GM04503 (cell line): ENCODE results near the gene VSTM2L.

ENCODE experiments used
- DNase-seq: peaks from one replicate; pipeline ENCODE4 v3.0.0-alpha.2; 2012; ENCODE audit warnings: low read depth

The VSTM2L gene

DNA sequence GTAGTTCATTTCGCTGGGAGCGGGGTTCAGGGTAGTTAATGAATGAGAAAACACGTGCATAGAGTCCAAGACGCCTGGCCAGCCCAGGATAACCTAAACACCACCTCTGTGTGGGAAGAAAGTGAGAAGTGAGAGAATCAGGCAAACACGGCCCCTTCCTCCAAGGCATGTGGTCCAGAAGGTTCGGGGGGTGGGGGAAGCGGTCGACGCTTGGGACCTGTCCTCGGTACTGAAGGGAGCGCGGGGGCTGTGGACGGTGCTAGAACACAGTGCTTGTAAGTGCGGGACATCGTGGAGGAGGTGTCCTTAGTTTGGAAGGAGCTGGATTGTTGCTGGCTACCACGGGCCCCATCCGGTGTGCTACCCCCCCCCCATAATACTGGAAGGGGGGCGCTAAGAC is 1.7 kb upstream of the VSTM2L start:
- DNase-seq = no peak

DNA sequence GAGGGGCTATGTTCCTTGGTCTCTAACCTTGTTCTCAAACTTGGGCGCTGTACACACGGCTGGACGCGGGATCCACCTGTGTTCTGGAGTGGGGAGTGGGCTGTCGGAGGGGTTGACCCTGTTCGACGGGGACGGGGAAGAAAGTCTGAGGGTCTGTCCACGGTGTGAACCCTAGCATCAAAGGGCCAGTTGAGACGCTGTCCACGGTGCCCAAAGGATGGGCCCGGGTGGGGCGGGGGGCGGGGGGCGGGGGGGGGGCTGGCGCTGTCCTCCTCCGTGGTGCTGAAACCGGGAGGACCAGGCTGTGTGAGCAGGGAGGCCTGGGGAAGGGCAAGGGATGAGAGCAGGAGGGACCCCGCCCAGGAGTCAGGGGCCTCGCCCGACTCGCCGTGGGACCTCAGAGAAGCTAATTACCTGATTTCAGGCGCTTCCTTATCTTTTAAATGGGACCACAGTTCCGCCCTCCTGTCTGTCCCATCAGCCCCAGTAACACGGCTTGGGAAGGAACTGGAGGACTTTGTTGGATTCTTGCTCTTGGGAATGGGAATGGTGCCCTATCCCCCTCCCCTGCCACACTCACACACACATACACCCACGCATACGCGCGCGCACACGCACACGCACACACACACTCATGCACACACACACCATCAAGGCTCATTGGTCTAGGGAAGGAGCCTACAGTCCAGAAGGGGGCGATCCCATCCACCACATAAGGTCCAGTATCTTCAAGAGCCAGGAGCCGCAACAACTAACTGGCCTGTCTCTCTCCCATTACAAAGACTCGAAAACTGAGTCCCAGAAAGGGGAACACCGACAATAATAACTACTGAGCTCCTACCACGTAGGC is 1.0 kb upstream of the VSTM2L start:
- no peak for DNase-seq

DNA sequence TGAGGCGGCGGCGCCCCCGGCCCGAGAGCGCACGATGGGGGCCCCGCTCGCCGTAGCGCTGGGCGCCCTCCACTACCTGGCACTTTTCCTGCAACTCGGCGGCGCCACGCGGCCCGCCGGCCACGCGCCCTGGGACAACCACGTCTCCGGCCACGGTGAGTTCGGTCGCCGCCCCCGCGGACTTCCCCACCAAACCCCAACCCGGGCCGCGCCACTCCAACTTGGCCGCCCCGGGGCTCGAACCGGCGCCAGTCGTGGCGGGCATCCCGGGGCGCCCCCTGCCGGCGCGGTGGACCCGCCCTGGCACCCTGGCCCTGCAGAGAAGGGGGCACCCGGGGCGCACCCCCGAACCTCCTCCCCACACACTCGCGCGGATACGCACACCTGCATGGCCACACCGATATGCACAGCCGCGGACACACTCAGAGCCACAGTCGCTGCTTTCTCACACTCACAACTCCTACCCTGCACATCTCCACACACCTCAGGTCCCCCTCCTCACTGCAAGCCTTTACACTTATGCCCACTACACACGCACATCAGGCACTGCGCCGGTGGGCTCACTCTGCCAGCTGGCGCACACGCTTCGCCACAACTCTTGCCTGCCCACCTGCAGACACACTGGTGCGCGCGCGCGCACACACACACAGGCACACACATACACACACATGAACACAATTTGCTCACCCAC is 535 bp downstream of the VSTM2L start:
- DNase-seq = no peak

DNA sequence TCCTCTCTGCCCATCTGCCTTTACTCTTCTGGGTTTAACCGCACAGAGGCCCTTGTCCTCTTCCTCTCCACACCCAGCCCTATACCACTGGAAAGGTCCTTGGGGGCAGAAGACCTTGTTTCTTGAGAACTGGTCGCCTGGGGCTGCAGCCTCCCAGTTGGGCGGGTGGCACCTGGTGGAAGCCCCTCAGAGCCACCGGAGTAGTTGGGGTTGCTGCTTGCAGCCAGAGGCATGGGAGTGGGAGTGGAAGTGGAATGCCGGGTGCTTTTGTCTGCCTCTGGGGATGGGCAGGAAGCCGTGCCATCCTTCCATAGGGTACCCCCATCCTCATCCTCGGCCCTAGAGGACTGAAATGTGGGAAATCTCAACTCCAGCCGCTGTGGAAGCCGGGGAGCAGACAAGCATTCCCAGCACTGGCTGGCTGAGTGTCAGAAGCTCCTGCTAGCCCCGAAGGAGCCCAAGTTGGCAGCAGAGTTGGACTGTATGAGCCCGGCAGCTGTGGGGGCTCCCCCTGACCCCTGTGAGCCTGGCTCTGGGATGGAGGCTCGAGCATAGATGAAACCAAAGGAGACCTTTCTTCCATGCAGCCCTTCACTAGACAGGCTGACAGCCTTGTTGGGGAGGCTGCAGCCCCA is 1.2 kb downstream of the VSTM2L start:
- DNase-seq = no peak

DNA sequence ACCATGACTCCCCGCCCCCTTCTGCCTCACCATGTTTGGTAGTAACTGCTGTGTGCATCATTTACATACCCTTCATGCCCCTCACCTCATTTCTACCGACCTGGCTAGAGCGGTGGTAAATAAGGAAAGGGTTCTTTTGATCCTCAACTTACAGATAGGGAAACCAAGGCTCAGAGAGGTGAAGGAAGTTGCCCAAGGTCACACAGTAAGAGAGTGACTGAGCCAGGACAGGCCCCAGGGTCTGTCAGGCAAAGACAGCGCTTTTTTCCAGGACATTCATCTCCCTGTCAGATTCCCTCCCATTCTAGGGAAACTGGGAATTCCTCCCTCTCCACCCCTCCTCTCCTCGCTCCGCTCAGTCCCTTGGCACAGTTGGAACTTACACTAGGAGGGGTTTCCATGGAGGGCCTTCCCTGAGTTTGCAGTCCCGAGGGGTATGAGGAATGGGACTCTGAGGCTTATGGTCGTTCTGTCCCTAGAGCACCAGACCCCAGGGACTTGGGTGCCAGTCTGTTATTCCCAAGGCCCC is 2.0 kb downstream of the VSTM2L start:
- no peak for DNase-seq

DNA sequence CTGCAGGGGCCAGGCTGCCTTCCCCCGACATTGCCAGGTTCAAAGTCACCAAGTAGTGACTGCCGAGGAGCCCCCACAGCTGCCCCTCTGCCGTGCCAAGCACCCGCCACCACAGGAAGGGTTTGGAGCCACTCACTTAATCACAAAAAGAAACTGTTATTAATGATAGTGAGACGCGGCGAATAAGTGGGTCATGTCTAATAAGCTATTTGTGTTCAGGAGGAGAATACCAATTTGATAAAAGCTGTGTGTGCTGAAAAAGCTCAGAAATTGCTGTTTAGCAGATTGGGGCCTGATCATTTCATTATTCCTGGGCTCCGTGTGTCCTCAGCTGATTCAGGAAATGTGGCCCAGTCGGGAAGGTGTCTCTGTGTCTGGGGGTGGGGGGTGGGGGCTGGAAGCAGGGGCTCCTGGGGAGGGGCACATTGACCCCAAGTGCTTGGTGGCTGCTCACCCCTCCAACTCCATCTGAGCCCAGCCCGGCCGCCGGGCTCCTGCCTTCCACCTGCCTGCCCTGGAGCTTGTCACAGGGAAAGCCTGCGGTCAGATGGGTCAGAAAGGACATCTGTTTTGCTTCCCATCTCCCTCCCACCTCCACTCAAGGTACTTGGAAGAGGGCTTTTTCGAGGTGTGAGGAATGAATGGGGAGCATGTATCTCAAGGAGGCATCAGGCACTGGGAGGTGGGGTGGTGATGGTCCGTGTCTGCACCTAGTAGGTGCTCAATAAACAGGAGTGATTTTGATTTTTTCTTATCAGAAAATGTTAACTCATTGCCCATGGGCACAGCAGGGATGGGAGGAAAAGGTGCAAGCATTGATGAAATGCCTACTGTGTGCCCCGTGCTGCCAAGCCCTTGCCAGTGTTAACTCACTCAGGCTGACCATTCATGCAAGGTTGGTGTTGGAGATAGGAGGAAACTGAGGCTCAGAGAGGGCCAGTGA is 3.0 kb downstream of the VSTM2L start:
- no peak for DNase-seq

DNA sequence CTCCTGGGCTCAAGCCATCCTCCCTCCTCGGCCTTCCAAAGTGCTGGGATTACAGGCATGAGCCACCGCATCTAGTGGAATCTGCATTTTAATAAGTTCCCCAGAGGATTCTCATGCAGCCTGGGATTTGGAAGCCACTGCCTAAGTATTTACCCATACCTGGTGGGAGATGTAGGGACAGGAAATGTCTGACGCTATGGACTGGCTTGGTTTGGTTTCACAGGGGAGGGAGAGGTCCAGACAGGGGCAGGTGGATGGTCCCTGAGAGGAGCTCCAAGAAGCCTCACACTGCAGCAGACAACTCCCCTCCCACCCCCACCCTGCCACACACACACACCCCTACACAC is 4.4 kb downstream of the VSTM2L start:
- DNase-seq = no peak

DNA sequence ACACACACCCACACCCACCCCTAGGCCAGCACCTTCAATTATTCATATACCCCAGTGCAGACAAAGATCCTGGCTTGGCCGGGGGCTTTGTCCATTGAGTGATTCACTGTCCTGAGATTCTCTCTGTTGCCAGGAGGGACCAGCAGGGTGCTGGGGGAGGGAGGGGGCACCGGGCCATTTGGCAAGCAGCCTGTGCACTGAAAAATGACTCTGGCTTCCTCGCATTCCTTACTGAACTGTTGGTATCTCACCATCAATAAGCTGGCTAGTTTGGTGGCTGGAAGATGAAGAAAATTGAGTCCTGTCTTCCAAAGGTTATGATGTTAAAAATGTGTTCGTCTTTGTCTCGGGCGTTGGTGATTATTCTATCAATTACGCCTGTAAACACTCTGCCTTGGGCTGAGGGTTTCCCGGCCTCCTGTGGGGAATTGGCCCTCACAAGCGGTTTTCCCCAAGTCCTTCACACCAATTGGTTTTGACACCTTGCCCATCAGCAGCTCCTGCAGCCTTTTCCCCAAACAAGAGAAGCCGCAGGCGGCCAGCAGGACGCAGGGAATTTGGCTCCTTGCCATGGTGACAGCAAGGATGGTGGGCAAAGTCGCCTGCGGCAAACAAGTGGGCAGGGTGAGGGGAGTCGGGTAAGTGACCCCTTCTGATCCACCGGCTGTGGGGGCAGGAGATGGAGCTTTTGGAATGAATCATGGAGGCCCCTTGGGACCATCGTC is 4.9 kb downstream of the VSTM2L start:
- peak; percentile 45 for DNase-seq

DNA sequence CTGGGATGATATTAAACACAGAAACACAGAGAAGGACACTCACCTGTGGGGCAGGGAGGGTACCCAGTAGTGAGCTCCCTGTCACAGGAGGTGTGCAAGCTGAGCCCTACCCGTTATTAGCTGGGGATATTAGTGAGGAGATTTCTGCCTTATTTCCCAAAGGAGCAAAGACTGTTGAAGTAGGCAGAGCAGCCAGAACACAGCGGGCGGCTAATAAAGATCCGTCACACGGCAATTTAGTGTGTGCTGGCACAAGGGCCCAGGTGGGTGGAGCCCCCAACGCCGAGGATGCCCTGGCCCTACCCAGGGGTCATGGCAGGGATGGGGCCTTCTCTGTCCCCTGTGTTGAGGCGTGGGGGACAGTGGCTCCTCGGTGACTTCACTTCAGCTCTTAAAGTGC is 8.3 kb downstream of the VSTM2L start:
- DNase-seq = no peak

DNA sequence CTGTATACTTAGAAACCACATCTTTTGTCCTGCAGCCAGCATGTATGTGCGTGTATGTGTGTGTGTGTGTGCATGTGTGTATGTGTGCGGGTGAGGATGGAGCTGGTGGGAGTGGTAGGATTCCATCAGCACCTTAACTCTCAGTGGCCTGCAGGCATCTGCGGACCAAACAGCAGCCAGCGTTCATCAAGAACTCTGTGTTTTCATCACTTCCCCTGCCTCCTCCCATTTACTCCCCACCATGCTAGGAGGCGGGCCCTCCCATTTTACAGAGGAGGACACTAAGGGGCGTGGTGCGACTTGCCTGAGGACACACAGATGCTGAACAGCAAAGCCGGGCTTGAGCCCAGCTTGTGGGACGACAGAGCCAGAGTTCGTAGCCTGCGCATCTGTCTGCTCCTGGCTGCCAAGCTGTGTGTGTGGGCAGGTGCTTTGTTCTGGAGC is 8.9 kb downstream of the VSTM2L start:
- no peak for DNase-seq

DNA sequence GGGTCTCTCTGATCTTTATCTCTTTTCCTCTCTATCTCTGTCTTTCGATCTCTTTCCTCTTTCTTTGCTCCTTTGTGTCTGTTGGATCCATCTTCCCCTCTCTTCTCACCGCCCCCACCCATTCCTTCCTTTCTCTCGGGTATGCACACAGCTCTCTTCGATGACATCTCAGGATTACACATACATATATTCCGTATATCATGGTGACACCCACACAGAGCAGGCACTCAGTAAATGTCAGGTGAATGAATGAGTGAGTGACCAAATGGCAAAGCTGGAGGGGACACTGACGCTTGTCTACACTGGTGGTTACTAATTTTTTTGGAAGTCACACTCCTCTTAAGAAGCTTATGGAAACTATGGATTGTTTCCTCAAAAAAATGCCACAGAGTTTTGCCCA is 9.9 kb downstream of the VSTM2L start:
- DNase-seq = no peak

DNA sequence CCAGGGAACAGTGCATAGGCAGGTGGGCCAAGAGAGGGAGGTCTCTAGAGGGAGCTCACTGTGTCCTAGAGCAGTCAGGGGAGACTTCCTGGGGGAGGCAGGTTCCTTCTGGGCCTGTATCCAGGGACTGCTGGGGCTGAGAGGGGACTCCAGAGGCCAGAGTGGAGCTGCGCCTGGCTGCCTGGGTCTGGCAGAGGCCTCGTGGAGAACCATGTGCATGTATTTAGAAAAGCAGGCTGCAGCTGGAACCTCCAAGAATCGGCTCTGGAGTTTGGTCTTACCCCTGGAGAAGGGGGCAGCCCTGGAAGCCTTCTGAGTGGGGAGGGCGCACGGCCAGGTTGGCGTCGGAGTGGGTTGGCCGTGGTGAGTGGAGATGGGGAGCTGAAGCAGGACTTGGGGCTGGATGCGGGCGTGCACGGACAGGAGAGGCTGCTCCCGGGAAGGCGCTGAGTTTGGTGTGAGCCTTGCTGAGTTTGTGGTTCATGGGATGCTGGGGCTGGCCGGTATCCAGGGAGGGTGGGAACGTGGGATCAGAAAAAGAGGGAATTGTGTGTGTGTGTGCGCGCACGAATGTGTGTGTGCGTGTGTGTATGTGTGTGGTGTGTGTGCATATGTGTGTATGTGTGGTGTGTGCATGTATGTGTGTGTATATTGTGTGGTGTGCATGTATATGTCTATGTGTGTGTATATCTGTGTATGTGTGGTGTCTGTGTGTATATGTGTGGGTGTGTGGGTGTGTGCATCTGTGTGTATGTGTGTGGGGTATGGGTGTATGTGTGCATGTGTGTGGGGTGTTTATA is 10.8 kb downstream of the VSTM2L start:
- no peak for DNase-seq

DNA sequence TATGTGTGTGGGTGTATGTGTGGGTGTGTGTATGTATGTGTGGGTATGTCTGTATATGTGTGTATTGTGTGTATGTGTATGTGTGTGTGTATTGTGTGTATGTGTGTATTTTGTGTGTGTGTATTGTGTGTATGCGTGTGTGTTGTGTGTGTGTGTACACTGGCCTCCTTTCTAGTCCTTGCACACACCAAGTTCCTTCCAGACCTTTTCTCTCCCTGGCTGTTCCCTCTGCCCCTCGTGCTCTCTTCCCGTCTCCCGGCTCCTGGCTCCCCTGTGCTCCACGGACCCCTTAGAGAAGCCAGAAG is 11.4 kb downstream of the VSTM2L start:
- no peak for DNase-seq

DNA sequence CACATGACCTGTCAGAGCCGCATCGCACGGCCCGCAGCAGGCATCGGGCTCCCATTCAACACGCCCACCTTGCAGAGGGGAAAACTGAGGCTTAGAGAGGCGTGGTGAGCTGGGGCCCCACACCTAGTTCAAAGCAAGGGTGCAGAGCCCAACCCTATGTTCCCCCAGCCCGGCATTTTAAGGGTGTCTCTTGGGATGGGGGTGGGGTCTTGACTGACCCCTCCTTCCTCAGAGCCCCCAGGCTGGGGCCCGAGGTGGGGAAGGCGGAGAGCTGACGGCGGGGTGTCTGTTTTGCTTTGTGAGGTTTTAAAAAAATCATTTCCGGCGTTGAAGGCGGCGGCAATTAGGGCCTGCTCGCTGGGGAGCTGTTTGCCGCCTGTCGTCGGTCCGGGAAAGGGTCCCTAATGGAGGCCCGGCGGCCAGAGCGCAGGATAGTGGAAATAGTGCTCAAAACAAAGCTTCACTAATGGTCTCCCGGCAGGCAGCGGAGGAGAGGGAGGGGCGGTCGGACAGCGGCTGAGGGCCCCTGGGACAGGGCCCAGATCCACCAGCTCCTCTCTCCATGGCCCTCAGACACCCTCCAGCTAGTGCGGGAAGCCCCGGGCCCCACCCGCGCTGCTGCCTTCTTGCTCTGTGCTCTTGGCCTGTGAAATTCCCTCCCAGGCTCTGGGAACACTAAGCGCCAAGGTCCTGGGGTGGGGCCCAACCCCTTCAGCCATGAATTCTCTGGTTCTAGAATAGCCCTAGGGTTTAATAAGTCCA is 11.9 kb downstream of the VSTM2L start:
- DNase-seq = no peak

DNA sequence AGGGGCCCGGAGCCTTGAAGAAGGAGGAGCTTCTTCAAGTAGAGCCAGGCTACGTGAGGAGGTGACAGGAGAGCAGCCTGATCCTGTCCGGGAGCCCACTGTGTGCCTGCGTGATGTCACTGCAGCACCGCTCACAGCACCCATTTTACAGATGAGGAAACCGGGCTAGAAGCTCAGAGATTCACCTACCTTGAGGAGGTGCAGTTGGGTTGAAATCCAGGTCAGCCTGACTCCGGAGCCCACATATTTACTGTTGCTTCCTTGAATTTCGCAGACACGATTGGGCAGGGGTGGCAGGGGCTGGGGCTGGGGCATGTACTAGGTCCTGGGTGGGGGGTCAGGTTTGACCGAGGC is 12.5 kb downstream of the VSTM2L start:
- DNase-seq = no peak

DNA sequence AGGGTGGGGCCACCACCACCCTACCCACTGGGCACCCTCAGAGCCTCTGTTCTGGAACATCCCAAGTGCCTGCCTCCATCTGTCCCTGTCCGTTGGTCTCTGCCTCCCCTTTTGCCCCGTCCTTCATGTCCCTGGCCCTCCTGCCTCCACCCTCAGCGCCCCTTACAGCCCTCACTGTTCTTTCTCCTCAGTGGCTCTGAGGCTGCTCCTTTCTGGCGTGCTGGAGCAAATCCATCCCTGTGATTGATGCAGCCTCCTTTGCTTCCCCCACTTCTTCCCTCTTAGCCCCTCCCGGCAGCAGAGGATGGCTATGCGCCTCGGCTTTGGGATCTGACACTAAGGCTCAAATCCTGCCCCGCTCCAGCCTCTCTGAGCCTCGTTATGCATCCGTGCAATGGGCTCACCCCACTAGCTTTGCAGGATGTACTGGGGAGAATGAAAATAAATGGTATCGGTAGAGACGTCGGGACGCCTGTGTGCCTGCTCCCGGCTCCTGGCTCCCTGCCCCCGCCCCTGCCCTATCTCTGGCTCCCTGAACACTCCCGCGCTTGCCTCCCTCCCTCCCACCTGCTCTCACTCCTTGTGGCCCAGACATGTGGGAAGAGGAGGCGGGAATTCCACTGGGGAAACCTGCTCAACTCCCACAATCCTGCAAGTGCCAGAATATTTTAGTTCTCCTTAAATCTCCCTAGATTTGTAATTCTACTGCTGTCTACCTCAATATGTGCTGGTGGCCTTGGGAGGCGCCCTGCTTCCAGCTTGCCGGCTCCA is 13.1 kb downstream of the VSTM2L start:
- DNase-seq = no peak

DNA sequence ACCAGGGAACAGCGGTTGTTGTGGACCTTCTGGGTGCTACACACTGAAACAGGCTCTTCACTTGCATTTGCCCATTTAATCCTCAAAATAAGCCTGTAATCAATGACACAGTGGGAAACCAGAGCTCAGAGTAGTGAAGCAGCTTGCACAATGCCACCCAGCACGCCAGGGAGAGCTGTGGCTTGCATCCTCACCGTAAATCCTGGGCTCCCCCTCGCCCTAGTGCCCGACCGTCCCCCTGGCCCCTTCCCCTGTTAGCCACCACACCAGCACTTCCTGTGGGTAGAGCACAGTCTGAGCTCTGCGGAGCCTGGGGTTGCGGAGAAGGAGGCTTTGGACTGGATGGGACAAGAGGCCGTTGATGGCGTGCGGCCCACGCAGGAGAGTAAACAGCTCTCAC is 14.5 kb downstream of the VSTM2L start:
- no peak for DNase-seq

DNA sequence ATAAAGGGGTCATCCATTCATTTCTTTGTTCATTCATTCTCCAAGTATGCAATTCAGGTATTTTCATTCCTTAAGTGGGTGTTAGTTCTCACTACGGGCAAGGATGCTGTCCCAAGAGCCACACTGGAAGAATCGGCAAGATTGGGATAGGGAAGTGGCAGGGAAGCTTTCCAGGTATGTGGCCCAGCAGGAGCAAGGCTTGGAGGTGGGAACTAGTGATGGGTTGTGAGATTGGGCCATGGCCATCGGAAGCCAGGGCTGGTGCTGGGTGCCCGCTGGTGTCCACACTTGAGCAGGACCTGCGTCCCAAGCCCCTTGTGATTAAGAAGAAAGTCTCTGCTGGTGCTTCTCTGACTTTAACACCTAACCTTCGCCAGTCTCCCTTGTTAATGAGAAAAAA is 15.1 kb downstream of the VSTM2L start:
- DNase-seq = no peak

DNA sequence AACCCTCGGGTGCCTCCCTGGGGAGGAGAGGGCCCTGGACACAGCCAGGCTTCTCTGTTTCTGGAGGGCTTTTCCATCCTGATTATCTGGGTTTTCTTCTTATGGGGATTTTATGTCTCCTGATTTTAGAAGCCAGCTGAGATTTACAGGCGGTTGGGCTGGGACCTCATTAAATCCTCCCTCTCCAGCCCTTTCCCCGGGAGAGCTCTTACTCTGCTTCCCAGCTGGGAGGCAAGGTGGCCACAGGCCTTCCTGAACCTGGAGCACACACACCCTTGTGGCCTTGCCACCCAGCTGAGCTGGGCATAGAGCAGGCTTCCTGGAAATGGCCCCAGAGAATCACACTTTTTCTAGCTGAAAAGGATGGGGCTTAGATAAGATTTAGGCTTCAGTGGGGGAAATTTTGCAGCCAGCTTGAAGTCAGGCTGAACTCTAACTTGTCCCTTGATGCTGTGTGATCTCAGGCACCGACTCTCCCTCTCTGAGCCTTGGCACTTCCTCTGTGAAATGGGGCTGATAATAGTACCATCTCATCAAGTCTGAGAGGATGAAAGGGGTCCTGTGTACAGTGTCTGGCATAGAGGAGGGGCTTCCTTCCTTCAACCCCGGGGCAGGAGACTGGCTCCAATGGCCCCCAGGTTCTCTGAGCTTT is 16.6 kb downstream of the VSTM2L start:
- no peak for DNase-seq
